ENCODE measurements around the gene MRPL49. TPM values are rescaled to one million over a fixed set of nuclear protein-coding genes. Genes with fewer than 3 reads are reported as not detected.
"Not testable (repeated sequence)": the region's sequence is repeated elsewhere in the genome, so short reads cannot be mapped to it uniquely, and the experiment has no call there.

MRPL49 gene
- total RNA-seq, 2 donors from 2014 or later, result 26.3 to 33.4 TPM

DNA sequence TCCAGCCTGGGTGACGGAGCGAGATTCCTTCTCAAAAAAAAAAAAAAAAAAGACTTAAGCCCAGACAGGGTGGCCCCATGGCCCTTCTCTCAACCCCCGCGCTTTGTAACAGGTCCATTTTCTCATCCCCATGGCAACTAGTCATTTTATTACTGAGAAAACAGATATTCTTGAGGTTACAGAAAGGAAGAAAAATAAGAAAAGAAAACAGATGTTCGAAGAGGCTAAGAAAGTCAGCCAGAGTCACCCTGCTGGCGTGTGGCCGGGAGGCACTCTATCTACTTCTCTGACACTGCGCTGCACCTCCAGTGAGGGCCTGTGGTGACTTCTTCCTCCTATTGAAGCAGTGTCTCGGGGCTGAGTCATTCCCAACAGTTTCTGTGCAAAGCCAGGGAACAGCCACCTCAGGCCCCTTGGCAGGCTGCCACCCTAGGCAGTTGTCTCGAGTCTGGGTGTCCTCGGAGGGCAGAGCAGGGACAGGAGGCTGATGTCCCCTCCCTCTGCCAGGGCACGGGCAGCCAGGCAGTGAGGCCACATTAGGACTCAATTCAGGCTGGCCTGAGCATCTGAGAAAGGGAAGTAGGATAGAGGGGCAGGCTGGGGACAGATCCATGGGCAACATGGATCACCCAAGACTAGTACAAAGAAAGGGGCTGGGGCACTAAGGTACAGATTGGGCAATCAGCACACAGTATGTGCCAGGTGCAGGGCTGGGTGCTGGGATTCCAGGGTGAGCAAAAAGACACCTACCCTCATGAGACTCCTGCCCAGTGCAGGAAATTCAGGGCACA lies 28.6 kb downstream of the MRPL49 start:
- intact Hi-C loops (cut with DNase I), result no loop called here

DNA sequence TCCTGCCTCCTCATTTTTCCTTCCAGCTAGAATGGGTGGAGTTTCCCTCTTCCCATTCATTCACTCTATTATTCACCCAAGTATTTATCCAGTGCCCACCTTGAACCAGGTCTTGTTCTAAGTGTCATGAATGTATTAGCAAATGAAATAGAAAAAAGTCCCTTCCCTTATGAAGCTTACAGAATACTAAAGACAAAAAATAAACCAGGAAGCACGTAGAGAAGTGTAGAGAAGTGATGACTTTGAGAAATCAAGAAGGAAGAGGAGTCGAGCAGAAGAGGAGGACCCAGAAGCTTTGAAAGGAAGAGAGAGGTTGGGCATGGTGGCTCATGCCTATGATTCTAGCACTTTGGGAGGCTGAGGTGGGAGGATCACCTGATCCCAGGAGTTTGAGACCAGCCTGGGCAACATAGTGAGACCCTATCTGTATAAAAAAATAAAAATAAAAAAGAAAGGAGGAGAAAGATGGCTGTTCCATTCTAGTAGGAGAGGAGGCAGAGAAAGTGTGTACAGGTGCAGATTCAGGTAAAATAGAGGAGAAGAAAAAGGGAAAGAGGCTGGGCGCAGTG lies 29.3 kb downstream of the MRPL49 start:
- no peak for DNase-seq
- intact Hi-C loops (cut with DNase I), result no loop called here
- ATAC-seq, result no peak

More for the DNA sequence above, 28.6 kb downstream of the MRPL49 start:
- DNase-seq, result peak; percentile 89
- peak; percentile 92 to 97 for ATAC-seq

DNA sequence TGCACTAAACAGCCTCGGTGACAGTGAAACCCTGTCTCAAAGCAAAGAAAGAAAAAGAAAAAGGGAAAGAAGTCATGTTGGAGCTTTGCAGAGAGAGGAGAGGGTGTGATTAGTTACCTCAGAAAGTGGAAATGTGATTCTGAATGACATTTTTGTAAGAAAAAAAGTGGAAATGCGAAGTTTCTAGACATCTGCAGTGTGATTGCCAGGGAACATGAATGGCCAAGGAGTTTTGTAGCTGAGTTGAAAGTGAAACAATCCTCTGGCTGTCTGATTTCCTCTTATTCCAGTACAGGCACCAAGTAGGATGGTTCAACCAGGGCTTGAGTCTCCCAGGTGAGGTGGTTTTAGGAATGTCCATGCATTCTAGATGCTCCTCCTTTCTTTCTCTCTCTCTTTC lies 30.0 kb downstream of the MRPL49 start:
- ATAC-seq (no peak), DNase-seq (no peak)
- intact Hi-C loops (cut with DNase I), result no loop called here

DNA sequence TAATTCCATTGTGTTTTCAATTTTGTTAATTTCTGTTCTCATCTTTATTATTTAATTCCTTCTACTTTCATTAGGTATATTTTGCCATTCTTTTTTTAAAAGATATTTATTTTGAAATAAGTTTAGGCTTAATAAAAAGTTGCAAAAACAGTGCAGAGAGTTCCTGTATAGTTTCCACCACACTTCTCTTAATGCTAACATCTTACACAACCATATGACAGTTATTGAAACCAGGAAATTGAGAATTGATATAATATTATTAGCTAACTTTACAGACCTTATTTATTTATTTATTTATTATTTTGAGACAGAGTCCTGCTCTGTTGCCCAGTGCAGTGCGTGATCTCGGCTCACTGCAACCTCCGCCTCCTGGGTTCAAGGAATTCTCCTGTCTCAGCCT lies 34.1 kb downstream of the MRPL49 start:
- intact Hi-C loops (cut with DNase I), result no loop called here
- DNase-seq, result no peak
- ATAC-seq, result no peak

DNA sequence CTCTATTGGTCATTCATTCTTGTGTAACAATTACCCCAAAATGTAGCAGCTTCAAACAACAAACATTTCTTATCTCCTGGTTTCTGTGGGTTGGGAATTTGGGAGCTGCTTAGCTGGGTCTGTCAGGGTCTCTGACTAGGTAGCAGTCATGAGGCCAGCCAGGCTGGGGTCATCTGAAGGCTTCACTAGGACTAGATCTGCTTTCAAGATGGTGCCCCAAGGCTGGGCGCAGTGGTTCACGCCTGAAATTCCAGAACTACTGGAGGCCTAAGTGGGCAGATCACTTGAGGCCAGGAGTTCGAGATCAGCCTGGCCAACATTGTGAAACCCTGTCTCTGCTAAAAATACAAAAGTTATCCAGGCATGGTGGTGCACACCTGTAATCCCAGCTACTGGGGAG lies 34.8 kb downstream of the MRPL49 start:
- DNase-seq, result no peak
- intact Hi-C loops (cut with DNase I), result no loop called here

DNA sequence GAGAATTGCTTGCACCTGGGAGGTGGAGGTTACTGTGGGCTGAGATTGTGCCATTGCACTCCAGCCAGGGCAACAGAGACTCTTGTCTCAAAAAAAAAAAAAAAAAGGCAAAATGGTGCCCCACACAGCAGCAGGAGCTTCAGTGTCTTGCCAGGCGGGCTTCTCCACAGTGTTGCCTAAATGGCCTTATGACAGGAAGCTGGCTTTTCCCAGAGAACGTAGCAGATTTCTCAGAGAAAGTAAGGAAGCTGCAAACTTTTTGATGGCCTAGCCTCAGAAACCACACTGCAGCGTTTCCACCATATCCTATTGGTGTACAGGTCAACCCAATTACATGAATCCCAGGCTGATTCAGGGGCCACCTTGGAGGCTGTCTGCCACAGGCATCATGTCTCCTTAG lies 35.2 kb downstream of the MRPL49 start:
- ATAC-seq (no peak), DNase-seq (no peak)
- intact Hi-C loops (cut with DNase I), result no loop called here

More for the DNA sequence above, 34.8 kb downstream of the MRPL49 start:
- no peak for ATAC-seq

DNA sequence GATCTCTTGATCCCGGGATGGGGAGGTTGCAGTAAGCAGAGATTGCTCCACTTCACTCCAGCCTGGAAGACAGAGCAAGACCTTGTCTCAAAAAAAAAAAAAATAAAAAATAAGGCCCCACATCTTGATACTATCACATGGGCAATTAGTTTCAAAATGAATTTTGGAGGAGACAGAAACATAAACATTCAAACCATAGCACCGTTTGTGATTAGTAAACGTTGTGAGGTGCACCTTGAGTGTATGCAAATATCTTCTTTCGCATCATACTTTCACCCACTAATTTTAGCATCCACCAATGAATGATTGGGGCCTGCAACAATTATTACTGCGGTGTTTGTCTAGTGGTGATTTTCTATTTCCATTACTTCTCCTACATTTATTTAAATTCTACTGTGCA lies 36.9 kb downstream of the MRPL49 start:
- intact Hi-C loops (cut with DNase I), result no loop called here
- DNase-seq (no peak), ATAC-seq (no peak)

DNA sequence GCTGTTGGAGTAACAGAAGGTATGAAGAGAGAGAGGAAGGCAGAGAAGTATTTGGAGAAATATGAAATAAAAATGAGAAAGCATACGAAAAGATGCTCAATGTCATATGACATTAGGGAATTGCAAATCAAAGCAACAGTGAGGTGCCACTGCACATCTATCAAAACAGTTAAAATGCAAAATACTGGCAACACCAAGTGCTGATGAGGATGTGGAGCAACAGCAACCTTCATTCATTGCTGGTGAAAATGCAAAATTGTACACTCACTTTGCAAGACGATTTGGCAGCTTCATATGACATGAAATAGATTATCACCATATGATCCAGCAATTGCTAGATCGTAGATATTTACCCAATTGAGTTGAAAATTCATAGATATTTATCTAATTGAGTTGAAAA lies 38.5 kb downstream of the MRPL49 start:
- ATAC-seq (no peak), DNase-seq (no peak)
- intact Hi-C loops (cut with DNase I), result no loop called here

DNA sequence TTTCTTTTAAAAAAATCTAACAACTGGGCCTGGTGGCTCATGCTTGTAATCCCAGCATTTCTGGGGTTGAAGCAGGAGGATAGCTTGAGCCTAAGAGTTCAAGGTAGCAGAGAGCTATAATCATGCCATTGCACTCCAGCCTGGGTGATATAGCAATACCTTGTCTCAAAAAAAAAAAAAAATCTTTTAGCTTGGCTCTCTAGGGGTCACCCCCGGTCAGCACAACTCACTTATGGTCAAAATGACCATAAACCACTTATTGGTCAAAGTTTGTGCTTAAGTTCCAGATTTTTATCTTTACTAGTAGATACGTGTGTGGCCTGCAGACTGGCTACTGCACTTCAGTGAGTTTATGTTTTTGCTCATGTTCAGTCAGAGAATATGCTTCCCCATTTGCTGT lies 41.6 kb downstream of the MRPL49 start:
- DNase-seq (no peak), ATAC-seq (no peak)
- intact Hi-C loops (cut with DNase I), result no loop called here

DNA sequence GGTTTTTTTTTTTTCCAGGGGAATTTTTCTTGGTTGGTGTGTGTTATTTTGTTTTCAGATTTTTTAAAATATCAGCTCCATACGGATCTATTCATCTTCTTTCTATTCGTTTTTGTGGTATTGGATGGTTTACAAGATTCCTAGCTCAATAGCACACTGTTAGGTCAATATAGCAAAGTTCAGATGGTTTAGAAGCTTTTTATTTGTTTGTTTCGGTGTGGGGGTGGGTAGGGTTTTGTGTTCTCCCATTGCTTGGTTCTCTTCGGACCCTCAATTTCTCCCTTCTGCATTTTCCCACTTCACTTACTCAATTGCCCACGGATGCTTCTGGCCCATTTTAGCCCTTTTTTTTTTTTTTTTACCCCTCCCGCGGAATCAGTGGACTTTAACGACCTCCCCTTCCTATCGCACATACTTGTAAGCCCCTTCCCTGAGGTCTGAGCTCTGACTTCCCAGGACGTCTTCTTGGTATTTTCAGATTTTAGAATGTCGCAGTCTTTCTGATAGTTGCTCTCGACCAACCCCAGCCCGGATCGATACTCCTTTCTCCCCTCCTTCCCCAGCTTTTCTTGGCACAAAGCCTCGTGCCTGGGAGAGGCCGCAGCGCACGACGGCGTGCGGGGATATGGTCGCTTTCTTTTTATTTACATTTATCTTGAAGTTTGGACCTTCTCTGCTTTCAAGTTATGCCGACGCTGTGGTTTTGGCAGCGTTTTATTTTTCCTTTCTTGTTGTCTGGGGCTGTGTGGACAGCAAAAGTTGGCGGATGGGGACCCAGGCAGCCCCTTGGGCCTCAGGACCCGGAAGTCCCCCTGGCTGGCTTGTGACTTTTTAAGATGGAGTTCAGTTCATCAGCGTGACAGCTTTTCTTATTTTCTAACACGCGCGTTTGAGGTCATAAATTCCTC lies 43.5 kb downstream of the MRPL49 start:
- DNase-seq (no peak), ATAC-seq (no peak)
- intact Hi-C loops (cut with DNase I), result no loop called here

DNA sequence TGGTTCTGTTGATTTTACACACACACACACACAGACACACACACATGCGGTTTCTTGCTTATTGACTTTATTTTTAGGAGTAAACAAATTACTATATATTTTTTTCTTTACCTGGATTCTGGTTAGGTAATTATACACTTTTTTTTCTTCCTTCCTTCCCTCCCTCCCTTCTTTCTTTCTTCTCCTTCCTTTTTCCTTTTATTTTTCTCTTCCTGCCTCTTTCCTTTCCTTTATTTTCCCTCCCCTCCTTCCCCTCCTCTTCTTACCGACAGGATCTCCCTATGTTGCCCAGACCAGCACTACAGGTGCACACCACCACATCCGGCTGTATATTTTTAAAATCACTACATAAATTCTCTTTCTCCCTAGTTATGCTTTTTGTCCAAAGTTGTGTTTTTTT lies 44.8 kb downstream of the MRPL49 start:
- DNase-seq (no peak), ATAC-seq (no peak)
- intact Hi-C loops (cut with DNase I), result no loop called here

DNA sequence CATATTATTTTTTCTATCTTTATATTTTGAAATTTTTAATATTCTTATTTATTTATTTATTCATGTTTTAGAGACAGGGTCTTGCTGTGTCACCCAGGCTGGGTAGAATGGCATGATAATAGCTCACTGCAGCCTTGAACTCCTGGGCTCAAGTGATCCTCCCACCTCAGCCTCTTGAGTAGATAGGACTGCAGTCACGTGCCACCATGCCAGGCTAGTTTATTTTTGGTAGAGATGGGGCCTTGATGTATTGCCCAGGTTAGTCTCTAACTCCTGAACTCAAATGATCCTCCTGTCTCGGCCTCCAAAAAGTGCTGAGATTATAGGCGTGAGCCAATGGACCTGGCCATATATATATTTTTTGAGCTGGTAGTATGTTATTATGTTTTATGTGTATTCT lies 45.5 kb downstream of the MRPL49 start:
- ATAC-seq, result no peak
- intact Hi-C loops (cut with DNase I), result no loop called here

DNA sequence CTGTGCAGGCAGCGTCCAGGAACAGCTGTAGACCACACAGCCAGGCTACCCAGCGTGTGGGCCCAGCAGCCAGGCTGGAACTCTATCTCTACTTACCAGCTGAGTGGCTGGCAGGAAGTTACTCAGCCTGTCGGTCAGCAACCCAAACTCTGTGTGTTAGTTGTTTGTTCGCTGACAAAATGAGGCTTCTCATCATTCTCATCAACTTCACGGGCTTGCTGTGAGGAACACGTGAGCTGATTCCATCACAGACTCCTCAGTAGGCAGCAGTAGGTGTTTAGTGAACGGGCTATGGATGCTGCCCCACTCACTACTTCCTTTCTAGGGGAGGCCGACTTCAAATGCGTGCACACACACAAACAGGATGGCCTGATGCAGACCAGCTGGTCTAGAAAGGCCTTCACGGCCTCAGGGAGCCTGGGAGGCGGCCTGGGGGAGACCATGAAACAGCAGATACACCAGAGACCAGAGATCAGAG lies 47.1 kb downstream of the MRPL49 start:
- intact Hi-C loops (cut with DNase I), result no loop called here
- DNase-seq (no peak), ATAC-seq (no peak)

More for the DNA sequence above, 45.5 kb downstream of the MRPL49 start:
- no peak for DNase-seq

DNA sequence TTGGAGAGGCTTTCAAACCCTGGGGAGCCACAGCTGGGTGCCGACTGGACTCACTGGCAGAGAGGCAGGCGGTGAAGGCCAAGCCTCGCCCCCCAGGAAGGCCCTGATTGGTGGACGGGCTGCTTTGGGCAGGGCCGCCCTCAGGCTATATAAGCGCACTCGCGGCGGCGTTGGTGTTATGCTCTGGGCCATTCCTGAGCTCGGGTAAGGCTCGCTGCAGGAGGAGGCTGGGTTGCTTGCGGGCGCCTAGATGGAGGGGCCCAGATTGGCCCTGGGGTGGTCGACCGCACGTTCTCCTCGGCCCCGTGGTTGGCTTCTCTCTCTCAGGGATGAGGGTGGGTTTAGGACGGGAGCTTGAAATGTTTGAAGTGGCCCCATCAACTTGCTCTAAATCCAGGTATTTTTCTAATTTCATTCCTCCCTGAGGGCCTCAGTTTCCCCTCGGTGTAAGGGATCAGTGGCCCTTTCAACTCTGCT lies 48.0 kb downstream of the MRPL49 start, which contains the start of gene SPDYC:
SPDYC (plus strand) TSS at position 176 of the 477 bp plus-strand sequence. CDS start 1,125 bp downstream, outside the sequence.
- intact Hi-C loops (cut with DNase I), result no loop called here

DNA sequence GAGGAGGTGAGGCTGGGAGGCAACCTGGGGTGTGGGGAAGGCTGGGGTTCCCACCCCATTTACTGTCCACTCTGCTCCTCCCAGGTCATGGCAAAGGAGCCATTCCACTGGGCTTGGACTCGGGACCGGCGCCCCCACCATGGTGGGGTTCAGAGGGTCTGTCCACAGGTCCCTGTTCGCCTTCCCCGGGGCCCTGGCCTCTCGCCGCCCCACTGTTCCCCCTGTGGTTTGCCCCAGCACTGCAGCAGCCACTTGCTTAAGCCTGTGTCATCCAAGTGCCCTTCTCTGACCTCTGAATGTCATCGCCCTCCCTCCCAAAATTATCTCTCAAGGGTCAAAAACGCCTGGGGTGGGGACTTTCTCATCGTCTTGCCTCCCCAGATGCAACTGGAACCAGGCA lies 50.5 kb downstream of the MRPL49 start:
- ATAC-seq, result no peak
- DNase-seq, result no peak
- intact Hi-C loops (cut with DNase I), result no loop called here

More for the DNA sequence above, 48.0 kb downstream of the MRPL49 start, which contains the start of gene SPDYC:
- ATAC-seq, result no peak
- DNase-seq, result no peak

DNA sequence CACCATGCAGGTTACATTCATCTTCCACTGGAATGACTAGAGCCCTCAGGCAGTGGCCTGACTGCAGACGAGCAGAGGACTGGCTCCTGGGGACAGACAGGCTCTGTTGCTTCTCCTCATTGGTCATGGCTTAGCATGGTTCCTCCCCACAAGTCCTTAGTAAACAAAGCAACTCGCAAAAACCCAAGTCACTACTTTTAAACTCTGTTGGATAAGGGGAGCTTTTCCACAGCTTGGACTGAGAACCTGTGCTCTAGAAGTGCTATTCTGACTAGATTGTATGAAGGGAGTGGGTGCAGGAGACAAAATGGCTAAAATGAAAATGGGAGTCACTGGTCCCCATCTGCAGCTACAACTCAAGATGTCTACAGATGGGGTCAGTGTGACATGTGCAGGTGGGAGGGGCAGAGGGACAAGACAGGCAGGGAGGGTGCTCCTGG lies 52.5 kb downstream of the MRPL49 start:
- intact Hi-C loops (cut with DNase I), result loop anchor here in 1 of 2 donors (5.0 kb wide), 1 partner anchor 32 kb away; no protein-coding TSS in a partner anchor
- not testable (repeated sequence) for DNase-seq, ATAC-seq

All from left cardiac atrium (tissue), 4 donors.